Right lobe of liver (tissue), 4 donors: ENCODE data around the gene PRR12.

Source experiments
- CTCF ChIP-seq, 4 donors: fragments of 200-600 bp in 3 of 4; fragments of 450-650 bp in 1 of 4; IDR thresholded peaks; one replicate each; pipeline versions ENCODE4 v1.5.1 to v1.8.0; 2016 to 2022; ENCODE audit warnings: antibody characterized with exemption in 4 of 4, mild to moderate bottlenecking in 2 of 4
- POLR2A ChIP-seq: fragments of 450-650 bp; IDR thresholded peaks from one replicate; pipeline ENCODE4 v1.6.1; 2017; ENCODE audit warnings: antibody characterized with exemption, mild to moderate bottlenecking
- donor health status: DM: no; HTN: no; CAD: no.
- donor health status: DM: no; HTN: no; CAD: no.
- donor health status: DM: no; HTN: yes; CAD: no.

DNA sequence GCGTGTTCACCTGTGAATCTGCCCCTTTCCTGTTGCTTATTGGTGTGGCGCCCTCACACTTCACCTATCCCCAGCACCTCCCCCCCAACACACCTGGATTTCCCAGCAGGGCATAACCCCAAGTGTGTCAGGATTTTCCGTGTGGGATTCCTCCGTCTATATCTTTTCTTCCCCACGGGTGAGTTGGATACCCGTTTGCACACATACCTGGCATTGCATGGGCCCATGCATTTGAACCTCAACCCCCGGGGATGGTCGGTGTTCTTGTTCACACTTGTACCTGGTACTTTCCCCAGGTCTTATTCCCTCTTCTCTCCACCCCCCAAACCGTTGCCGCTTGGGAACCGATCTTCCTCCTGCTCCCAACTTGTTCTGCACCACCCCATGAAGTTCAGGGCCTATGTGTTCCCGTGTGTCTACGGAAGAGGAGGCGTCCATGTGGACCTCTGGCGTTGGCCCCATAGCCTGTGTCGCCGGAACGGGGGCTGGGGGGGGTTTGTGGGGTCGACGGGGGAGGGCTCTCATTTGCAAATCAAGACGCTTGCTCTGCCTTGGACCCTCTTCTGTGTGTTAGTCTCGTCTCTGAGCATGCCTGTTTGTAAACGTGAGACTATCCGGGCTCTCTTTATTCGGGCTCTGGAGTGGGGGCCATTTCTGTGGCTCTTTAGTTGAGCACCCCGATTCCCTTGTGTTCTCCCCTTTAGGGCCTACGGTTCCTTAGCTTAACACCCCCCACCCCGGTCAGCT, 1.7 kb downstream of the PRR12 start:
- no peak for TF ChIP-seq CTCF (IDR thresholded peaks at IDR 0.05)
- no peak for TF ChIP-seq POLR2A
